ENCODE results near the gene ASB11.

ASB11 gene, protein sequence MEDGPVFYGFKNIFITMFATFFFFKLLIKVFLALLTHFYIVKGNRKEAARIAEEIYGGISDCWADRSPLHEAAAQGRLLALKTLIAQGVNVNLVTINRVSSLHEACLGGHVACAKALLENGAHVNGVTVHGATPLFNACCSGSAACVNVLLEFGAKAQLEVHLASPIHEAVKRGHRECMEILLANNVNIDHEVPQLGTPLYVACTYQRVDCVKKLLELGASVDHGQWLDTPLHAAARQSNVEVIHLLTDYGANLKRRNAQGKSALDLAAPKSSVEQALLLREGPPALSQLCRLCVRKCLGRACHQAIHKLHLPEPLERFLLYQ

DNA sequence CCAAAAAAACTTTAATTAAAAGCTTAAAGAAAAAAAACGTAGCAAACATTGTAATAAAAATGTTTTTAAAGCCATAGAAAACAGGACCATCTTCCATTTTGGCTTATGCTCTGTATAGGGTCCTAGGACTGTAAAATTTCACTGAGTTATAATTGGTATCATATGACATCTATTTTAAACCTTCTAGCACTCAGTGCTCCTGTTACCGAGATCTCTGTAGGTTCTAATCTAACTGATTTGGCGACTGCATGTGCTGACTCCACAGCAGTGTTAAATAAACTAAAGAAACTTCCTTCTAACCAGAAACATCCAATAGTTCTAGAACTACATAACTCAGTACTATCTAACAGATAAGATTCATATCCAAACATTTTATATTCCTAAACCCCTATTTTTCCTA, at the start of gene ASB11:
Gene ASB11, minus strand, starts transcription at position 132 of the 400 bp plus-strand sequence. Its CDS starts 35 bp downstream, at position 97.
- DNase-seq = no peak

DNA sequence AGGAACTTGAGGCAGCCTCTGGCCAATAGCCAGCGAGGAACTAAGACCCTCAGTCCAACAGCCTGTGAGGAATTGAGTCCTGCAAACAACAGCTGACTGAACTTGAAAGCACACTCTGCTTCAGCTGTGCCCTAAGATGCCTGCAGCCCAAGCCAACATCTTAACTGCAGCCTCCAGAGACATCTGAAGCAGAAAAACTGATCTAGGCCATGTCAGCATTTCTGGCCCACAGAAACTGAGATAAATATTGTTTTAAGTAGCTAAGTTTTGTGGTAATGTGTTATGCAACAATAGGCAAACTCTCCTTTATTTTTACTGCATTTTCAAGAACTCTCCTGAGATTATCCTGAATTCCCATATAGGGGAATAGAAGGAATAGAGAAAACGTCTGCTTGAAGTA, 44.3 kb upstream of the ASB11 start:
- no peak for DNase-seq

DNA sequence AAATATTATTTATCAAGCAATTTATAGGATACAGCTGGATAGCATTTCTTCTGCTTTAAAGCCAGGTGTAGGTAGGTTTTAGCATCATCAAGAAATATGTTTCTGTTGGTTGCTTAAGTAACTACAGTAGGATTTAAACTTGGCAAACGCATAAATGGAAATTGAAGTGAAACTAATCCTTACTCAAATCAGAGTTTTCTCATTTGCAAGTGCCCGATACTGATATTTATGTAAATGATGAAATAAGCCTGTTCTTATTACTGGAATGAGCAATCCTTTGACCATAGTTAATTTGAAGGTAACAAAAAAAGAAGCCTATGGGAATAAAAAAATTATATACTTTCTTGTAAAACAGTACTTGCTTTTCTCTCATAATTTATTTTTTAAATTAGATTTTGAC, 43.1 kb upstream of the ASB11 start:
- DNase-seq = no peak

DNA sequence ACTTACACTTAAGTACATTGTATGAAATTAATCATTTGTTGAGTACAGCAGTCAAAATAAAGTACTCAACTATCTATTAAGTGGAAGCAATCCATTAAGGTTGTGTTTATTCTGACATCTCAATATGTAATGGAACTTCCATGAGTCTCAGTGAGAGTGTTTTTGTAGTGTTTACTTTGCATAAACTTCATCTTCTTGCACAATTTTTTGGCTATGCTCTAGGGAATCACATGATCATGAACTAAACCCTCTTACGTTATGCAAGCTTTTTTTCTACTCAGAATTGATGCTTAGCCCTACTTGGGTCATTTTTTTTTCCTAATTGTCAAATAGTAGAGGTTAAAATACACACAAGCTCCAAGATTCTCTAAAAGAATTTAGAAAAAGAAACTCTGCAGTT, 41.0 kb upstream of the ASB11 start:
- no peak for DNase-seq

DNA sequence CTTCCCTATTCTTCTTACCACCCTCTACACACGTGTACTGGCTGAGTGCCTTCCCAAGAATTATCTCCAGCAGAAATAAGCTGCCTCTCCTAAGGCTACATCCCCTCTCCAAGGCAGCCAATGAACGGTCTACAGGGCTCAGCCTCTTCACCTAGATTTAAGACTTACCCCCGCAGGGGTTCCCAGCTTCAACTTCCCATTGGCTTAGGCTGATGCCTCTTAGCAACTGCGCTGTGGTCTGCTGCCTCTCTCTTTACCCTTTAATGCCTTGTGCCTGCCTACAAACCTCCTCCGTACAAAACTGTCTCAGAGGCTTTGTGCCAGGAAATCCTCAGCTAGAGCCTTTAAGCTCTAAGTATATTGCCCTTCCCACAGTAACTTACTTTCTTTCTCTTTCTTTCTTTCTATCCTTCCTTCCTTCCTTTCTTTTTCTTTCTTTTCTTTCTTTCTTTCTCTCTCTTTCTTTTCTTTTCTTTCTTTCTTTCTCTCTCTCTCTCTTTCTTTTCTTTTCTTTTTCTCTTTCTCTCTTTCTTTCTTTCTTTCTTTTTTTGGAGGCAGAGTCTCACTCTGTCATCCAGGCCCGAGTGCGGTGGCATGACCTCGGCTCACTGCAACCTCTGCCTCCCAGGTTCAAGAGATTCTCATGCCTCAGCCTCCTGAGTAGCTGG, 35.0 kb upstream of the ASB11 start:
- DNase-seq = no peak

DNA sequence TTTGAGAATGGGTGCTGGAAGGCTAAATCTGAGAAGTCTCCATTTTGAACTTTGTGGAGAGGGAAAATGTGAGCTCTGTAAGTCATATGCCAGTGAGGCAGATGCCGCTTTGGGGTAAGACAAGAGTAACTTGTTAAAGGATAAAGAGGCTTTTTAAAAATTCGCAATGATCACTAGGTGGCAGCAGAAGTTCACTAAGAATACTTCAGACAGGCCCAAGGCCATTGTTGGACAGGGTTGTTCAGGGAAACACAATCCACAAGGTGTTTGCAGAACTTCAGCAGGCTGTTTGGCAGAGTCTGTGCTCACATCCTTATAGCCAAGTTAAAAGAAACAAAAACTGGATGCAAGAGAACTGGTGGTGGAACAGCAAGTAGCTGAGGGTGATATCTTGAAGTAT, 33.6 kb upstream of the ASB11 start:
- DNase-seq = peak in 21 of 51 donors; percentile 0 to 55 (median 2)

DNA sequence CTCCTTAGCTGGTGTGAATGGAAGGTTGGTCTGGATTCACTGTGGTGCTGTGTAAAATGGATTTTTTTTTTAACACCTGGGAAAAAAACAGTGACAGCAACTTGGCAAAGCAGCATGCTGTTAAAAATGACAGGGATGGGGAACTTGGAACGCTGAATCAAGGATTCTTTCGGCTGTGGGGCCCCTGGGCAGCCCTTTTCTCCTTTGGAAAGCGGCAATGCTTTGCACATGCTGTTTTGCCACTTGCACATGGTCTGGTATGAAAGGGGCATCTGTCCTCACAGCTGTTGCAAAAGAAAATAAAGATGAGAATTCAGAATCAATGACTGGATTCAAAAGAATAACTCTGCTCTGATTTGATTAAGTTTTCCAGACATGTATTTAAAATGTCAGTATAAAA, 30.5 kb upstream of the ASB11 start:
- DNase-seq = no peak

DNA sequence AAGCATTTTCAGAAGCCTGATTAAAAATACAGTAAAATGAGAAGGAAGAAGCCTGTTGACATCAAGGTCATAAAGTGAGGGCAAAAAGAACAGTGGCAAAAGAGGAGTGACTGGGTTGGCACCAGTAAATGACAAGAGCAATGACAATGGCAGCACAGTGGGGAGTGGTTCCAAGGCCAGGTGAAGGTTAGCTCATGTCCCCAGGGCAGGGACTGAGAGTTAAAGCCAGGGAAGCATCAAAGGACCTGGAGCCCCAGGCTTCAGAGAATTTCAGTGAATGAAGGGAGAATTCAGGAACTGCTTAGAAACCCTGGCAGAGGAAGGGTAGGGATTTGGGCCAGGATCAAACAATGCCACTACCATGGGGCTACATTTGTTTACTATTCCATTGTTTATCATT, 28.7 kb upstream of the ASB11 start:
- no peak for DNase-seq

DNA sequence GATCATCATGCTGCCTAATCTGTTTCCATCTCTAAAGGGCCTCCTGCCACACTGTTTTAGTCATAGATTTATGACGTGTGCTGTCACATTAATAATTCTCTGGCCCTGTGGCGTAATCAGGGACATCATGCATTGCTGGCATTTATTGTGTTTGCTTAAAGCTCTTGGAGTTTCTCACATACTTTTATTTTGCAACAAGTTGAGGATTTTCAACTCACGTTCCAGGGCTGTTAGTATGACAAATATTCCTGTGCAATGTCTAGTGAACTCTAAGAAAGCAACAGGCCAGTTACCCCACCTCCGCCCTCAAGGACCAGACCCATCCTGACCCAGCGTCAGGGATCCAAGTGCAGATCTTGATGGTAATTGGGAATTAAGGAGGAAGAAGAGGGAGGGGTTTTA, 27.6 kb upstream of the ASB11 start:
- no peak for DNase-seq

DNA sequence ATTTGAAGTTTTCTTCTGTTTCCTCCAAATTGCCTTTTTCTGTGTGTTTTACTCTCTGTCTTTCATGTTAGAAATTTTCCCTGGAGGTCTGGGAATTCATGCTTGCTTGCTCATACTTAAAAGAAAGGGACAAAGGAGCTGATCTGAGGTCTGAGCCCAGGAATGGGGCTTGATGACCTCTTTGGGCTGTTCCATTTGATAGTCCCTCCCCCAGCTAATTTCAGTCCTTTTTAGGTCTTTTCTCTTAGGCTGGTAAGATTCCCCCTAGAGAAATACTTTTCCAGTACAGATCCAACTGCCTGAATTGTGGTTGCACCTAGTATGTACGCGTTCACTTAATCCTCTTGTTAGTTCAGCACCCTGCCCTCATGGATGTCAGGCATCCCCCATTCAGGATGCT, 25.4 kb upstream of the ASB11 start:
- DNase-seq = no peak

DNA sequence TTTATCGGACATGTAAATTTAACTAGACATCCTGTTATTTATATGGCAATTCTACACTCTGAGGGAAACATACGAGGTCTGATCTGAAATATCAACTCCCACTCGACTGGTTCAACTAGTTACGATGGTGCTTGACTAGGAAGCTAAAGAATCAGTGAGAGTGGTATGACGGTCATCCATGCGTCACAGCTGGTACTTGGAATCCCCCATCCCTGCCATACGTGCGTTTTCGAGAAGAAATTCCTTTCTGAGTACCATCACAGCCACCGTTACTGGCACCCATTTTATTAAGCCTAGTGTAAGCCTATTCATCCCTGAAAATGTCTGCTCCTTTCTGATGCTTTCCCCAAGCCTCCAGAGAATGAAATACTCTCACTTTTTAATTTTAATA, 20.6 kb upstream of the ASB11 start:
- peak in 6 of 51 donors; percentile 0 to 50 (median 7) for DNase-seq

DNA sequence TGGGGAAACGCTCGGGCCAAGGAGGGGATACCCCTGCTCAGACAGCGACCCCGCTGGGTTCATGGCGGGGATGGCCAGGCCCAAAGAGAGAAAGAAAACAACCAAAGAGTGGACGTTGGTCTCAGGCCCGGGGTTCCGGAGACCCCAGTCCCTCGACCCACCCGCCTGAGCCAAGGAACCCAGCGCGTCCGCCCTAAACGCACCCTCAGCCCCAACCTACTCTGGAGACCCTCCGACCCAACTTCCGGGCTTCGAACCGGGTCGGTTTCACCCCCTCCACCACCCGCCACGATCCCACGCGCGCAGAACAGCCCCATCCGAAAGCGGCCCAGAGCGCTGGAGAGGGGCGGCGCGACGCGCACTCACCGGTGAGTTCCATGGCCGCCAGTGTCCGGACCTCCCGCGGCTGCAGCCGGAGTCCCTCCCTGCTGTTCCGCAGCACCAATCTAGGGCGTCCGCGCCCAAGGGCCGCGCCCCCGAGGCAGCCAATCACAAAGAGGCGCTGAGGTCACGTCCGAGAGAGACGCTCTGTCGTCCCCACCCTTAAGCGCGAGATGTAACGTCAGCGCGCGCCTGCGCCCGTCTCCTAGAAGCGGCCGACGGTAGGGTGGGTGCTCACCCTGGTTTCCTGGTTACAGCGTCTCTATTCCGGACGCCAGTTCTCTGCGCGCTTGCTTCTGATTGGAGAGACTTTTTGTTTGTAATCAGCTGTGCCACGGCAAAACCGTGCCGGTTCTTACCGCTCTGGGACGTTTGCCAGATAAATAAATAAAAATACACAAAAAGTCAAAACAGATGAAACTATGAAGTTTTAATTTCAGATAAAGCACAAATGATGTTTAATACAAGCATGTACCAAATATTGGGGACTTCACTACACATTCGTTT, 19.9 kb upstream of the ASB11 start, which contains the start of gene PIGA:
Gene PIGA, minus strand, starts transcription at position 389 of the 888 bp plus-strand sequence. CDS start 3,593 bp downstream, outside the sequence.
- DNase-seq = peak; percentile 26 to 95 (median 87)

DNA sequence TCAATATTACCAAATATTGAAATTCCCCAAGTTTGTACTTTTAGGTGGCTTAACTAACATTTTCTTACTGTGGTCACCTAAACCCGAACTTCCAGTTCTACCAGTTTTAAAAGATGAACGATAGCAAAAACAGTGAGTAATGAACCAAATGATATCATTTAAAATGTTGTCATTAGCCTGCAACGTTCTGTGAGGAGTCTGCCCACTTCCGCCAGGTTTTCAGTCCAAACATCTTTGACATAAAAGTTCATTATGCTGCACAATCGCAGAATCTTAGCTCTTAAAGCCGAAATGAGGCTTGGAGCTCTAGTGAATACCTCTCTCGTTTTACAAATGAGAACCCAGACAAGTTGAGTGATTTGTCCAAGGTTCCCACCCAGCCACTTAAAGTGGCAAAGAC, 19.1 kb upstream of the ASB11 start:
- DNase-seq = no peak

DNA sequence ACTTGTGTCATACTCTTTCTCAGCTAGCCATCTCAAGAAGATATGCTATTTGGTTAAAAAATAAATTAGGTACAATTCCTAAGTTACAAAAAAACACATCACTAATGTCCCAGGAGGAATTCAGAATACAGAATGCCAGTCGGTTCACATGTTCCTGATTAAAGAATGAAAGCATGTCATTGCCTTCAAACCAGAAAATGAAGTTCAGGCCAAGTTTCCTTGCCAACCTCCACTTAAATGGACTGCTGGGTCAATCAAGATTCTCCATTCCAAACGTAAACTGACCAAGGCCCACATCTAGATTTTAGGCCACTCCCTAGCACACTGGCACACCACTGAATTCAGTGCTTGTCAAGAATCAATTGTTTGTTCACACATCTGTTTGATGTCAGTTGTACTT, 13.4 kb upstream of the ASB11 start:
- DNase-seq = no peak

DNA sequence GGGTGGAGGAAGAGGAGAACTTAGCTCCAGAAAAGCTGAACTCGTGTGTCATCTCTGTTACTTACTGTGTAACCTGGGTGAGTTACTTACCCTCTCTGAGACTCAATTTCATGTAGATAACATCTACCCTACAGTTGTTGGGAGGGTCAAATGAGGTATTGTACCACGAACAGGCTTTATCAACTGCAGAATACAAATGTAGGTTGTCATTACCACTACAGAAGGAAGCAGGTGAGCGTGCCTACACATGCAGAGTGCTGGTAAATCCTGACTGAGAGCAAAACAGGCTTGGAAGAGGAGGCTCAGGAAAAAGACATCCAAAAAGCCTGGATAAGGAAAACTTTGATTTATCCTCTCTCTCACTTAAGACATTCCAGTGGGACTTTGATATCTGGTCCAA, 12.7 kb upstream of the ASB11 start:
- DNase-seq = no peak

DNA sequence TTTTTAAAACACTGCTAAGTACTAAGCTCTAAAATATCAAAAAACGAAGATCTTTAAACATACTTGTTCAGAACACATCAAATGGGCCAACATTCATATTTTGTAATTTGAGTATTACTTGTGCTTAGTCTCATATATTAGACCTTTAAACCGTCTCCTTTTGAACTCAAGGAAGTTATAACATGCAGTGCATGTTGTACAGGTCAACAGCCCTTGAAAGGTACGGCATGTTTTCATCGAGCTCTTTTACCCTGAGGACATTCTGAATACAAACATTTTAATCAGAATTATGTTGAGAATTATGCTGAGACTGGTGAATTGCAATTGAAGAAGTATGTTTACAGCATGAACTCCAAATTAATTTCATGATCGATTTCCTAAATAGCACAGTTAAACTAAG, 7.0 kb upstream of the ASB11 start:
- no peak for DNase-seq

DNA sequence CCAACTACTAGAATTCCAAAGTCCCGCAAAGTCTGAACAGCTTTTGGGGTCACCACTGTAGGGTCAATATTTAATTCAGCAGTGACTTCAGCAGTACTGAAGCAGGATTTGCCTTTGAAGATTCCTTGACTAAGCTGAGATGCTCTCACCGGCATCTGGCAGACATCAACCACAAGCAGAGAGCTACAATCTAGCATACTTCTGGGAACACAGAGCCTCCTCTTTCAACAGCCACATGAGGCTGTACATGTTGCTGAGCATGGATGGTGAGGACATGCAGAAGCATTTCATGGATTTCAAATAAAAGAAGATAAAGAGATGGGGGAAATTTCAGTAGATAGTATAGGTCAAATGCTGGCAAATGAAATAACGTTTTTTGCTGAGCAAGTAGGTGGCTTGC, 6.6 kb upstream of the ASB11 start:
- DNase-seq = no peak

DNA sequence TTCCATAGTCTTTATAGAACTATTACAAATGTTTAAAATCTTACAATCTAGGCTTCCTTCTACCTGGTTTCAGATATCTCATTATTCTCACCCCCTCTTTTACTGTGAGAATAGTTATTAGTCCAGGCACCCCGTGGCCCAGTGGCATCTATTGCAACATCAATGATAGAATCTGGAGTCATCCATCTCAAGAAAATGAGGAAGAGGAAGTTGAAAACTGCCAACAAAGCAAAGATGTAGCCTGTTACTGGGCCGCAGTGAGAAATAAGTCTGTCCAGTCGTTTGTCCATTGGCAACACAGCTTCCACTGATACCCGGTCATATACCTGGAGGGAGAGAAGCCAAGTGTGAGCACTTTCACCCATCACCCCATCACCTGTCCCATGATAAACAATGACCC, 6.0 kb upstream of the ASB11 start:
- DNase-seq = peak in 1 of 51 donors; percentile 1

DNA sequence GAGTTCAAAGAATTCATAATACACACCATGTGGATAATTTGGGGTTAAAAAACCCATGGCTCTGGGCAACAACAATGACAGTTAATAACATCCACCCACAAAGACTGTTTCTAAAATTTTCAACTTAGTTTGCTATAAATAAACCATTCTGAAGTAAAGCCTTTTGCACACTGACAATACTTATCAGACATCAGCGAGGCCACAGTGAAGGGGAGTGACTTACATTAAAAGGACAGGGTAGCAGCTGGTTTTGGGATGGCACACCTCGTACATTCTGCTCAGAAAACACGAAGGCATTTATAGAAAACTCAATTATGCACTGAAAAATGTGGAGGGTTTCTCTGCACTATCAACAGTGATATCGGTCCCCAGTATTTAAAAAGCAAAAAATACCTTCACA, 4.9 kb upstream of the ASB11 start:
- no peak for DNase-seq

DNA sequence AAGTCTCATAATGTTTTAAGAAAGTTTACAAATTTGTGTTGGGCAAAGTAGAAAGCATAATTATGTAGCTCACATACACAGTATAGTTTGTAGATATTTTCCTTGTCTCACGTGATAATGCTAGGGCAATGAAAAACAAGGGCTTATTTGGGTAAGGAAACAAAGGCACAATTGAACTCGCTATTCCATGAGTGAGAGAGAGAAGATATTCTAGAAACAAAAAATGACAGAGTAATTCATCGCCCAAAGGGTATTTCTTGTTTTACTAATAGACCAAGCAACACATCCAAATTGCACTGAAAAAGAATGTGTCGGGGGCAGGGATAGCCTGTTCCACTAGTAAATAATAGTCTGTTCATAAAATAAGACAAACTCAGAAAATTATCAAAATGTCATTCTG, 3.6 kb upstream of the ASB11 start:
- DNase-seq = peak in 3 of 51 donors; percentile 1 to 34 (median 10)

DNA sequence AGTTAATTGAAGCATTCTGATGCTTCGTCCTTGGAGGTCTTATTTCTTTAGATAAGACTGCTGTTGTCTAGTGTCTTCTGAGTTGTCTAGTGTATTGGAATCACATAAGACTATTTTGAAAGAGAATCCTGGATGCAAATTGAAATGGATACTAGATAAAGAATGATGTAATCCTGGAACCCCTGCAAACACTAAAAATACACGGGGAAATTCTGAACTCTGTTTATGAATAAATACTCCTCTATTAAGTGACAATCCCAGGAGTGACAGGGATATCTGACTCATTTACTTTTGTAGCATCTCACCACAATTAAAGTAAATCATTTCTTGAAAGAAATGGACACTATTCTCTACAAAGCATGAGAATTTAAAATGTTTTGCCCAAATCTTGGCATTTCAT, 968 bp downstream of the ASB11 start:
- no peak for DNase-seq

DNA sequence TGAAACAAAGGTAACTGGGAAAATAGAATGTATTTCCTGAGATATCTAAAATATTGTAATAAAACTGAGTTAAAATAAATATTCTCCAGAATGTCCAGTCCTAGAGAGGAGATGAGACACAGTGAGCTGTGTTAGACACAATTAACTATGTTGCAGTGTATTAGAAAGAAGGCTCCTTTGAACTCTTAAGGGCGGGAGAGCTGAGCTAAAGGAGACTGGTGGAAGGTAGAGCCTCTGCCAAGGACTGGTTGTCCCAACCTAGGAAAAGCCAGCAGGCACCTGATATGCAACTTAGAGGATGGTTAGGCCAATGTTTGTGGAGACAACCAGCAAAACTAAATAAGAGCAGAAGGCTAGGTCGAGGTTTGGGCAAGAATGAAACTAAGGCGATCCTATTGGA, 4.3 kb downstream of the ASB11 start:
- DNase-seq = no peak
